HG03469 (cell line): Measurements from ENCODE around the gene SPINK5.

Experiments used
- ATAC-seq: cut with Tn5 transposase; IDR thresholded peaks from one replicate; pipeline ENCODE4 v1.9.1; 2021; ENCODE audit warnings: mild to moderate bottlenecking, moderate library complexity, moderate number of reproducible peaks; ENCODE audit not compliant: unreplicated experiment

The SPINK5 gene

DNA sequence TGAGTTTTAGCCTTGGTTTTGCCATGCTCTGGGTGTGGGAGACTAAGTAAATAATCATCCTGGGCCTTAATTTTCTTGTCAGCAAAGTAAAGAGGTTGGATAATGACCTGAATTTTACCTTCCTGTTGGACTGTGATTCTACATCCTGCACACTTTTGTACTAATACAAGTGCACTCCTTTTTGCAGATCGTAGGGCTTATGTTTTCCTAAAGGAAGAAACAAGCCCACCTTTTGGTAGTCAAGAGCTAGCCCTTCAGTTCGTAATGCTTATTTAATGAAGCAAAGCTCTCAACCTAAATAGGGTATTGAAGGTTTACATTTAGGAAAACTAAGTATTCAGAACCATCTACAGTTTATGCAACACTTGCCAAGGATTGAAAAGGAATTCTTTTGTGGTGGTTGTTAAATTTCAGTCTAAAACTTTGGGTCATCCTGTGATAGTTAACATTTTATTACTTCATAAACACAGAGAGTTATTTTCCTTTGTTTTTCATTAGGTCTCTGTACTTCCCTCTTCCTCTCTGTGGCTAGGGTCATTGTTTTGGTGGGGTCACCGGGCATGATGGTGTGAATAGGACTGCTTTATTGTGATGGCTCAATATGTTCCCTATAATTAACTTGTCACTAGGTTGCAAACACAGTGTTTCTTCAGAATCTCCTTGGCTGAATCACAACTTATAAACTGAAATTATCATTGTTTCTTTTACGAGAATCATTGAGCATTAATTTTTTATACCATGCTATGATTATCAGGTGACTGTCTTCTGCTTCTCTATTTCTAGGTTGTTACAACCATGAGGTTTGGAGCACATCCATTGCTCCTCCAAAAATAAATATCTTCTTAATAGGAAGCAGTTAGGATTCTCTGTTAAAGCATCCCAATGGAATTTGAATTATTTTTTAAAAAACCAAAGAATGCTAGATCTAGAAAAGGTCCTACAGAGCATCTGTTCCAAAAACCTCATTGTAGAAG is 28.5 kb downstream of the SPINK5 start:
- ATAC-seq = no peak

DNA sequence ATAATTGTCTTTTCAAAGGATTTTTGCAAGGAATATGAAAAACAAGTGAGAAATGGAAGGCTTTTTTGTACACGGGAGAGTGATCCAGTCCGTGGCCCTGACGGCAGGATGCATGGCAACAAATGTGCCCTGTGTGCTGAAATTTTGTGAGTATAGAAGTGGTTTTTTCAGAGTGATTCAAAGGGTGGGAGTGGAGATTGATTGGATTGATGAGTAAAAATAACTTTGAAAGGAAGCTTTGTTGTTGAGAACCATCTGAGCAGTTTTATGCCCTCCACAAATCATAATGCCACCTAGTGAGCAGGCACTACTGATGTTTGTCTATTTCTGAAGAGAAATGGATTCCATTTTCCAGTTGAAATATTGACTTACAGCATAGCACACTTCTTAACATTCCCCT is 30.6 kb downstream of the SPINK5 start:
- ATAC-seq = no peak

DNA sequence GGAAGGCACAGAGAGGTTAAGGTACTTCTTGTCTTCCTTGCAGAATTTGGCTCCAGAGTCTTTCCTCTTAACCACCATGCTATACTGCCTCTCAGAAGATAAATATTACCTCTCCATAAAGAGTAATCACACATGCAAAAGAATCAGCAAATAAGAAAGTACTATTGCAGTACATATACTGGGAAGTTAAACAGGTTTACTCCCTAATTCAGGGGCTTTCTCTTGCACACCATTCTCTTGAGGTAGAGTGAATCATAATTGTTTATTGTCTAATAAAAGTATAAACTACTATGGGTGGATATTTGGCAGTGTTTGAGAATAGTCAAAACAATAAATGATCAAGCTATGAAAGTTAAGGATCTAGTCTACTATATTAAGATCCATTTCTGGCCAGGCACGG is 40.4 kb downstream of the SPINK5 start:
- no peak for ATAC-seq

DNA sequence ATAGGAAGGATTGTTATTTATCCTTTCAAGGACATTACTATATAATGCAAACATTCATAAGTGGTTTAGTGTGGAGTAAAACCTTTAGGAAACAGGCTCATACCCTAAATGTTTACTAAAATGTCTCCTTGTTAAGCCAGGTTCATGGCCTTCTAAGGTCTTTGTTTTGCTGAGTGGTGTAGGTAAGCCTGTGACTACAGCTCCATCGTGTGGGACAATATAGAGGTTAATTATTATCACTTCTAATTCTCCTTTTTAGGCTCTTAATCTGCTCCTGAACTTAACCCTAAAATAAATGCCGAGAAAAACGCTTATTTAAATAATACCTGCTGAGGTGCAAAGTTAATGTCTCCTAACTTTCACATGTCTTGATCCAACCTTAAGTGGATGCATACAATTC is 43.8 kb downstream of the SPINK5 start:
- no peak for ATAC-seq

DNA sequence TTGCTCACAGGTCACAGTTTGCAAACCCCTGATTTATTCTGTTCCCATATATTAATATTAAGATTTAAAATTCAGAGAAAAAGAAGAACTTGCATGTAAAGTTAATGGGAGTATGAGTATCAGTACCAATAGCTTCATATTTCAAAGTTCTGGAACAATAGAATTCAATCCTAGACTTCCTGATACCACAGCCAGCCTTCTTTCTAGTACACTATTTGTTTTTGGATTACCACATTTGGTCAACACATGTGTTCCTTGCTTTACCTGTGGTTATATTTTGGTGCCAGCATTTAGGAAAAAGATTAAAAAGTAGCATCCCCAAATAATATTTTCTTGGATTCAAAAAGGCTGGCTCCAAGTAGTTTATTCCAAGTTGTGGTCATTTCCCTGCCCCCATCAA is 49.5 kb downstream of the SPINK5 start:
- no peak for ATAC-seq

DNA sequence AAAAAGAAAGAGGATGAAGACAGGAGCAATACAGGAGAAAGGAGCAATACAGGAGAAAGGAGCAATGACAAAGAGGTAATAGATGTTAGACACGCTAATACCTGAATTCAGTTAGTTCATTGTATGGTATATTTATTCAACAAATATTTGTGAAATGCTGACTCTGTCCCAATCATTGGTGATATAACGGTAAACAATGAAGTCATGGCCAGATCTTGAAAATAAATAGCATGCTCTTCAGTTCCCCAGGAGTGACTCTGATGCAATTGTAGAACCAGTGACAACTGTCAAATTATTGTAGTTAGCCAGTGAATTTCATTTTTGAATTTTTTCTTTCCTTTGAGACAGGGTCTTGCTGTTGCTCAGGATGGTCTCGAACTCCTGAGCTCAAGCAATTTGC is 56.5 kb downstream of the SPINK5 start:
- ATAC-seq = no peak

DNA sequence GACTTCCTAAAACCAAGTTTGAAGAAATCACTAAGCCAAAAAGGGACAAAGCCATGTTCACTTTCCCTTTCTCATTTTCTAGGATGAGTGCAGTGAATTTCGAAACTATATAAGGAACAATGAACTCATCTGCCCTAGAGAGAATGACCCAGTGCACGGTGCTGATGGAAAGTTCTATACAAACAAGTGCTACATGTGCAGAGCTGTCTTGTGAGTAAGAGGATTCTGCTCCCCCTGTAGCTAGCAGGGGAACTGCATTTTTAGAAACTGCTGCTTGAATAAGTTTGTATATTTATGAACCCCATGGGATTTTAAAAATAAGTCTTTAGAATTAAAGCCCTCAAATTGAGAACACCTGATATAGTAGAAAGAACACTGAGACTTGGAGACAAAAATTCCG is 61.9 kb downstream of the SPINK5 start:
- ATAC-seq = no peak

DNA sequence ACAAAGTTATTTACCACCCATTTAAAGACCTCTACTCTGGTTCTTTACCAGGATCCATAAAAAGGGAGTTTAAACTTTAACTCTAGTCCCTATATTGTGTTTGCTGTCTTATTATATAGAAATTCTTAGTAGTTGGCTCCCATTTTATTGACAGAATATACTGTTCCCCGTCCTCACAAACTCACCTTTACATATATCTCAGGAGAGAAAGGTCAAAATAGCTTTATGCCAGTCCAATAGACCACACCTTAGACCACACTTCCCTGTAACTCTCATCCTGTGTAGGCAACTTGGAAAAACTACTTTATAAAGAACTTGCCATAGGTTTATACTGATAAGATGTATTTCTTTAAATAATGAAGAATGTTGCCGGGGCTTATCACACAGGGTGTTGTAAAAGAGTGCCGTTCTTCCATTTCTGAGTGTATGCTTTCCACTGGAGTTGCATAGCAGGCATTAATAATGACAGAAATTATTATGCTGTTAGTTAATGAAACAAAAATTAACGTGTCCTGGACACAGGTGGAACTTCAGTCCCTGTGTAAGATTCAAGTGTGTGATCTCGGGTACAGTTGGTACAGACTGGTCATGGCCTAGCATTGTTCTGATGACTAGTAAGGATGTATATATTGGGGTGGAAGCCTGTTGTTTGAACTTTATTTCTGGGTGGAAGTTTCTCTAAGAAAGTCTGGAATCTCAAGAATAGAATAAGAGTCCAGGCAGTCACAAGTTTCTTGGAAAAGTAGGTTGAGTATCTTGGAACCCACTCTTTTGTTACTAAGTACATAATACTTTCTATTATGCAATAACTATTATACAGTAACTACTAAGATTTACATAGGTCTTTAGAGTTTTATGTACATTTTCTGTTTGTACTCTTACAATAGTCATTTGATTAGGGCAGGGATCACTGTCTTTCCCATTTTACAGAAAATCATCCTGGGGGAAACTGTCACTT is 71.6 kb downstream of the SPINK5 start:
- no peak for ATAC-seq

DNA sequence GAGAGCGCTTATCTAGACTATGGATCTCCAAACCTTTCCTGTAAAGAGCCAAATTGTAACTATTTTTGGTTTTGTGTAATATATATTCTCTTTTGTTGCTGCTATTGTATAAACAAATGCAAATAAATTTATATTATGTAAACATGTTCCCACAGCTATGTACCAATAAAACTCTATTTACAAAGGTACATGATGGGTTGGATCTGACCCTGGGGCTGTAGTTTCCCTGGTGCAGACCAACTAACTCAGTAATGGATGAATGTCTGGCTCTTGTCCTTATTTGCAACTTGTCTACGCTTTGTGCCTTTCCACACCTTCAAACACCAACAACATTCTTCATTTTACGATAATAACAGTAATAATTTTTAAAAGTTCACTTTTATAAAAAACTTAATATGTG is 77.1 kb downstream of the SPINK5 start:
- no peak for ATAC-seq

DNA sequence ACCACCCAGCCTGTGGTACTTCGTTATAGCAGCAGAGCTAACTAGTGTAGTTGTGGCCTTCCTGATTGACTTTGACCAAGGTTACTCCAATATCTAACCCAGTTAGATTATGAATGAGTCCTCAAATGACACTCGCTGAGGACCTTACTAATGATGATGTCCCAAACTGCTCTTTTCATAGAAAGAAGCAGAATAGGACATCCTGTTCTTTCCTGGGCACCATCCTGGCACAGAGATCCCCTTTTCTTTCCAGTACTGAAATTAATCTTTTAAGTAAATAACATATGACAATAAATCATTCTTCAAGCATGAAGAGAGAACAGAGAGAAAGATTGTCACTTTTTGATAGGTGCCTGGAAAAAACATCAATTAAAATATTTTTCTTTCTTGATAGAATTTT is 77.9 kb downstream of the SPINK5 start:
- no peak for ATAC-seq

DNA sequence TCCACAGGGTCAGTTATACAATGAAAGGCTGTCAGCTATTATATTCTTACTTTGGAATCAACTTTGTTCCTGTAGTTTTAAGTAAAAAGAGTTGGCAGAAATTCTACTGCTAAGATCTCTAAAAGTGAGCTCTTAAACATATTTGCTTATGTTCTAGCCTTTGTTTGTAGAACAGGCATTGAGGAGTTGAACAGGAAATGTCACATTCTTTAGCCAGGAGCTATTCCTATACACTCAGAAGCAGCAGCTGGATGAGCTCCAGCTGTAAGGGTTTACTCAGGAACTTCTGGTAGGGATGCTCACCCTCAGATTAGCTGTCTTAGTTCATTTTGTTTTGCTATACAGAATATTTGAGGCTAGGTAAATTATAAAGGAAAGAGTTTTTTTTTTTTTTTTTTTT is 82.1 kb downstream of the SPINK5 start:
- no peak for ATAC-seq

DNA sequence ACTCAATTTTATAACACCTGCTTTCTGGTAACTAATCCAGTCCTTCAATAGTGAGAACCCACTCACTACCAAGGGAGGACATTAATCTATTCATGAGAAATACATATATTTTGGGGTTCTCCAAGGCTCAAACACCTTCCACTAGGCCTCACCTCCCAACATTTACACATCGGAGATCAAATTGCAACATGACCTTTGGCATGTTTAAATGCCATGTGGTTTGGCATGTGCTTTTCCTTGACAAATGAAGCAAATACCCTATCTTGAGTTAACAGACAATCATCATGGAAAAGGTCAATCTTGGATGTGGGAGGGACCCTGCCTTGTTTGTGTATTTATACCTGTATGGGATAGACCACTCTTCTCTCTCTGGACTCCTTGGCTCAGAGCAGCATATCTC is 82.7 kb downstream of the SPINK5 start:
- no peak for ATAC-seq

DNA sequence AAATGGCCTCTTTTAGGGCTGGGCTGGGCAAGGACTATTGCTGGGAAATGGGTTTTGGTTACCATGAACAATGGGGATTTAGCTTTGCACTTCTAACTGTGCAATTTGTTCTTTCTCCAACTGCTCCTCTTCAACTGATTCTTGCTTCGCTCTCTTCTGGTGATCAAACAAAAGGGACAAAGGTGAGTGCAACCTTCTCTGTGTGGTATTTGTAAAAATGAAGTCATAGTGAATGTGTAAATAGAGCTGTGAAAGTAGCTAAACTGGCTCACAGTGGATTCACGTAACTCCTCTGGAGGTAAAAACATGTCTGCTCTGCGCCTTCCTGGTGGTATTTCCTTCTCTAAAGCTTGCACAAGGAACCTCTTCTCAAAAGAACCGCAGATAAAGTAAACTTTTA is 83.6 kb downstream of the SPINK5 start:
- ATAC-seq = no peak

DNA sequence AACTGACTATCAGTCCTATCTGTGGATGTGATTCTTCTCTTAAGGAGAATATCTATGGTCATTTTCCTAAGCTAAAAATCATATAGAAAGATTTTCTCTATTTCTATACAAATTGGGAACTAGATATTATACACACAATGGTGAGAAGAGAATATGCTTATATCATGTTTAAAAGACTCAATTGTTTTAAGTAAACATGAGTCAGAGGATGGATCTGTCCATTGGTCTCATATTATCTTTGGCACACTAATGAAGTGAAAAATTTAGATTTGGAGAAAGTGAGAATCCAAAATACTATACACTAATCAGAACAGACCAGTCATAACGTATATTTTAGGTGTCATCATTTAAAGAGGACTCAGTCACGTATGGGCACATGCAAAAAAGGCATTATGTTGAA is 88.1 kb downstream of the SPINK5 start:
- ATAC-seq = no peak

DNA sequence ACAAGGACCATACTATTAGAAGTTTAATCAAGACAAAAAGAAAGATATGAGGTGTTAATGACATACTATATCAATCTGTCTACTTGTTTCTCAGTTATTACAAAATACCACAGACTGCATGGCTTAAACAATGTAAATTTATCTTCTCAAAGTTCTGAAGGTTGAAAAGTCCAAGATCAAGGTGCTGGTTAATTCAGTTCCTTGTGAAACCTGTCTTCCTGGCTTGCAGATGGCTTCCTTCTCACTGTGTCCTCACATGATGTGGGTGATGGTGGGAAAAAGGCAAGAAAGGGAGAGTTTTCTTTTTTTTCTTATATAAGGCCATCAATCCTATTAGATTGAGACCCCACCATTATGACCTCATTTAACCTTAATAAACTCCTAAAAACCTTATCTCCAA is 89.0 kb downstream of the SPINK5 start:
- ATAC-seq = no peak

DNA sequence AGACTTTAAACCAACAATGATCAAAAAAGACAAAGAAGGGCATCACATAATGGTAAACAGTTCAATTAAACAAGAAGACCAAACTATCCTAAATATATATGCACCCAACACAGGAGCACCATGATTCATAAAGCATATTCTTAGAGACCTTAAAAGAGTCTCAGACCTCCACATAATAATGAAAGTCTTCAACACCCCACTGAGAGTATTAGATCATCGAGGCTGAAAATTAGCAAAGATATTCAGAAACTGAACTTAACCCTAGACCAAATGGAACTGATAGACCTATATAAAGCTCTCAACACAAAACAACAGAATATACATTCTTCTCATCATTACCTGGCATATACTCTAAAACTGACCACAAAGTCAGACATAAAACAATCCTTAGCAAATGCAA is 92.8 kb downstream of the SPINK5 start:
- ATAC-seq = no peak

DNA sequence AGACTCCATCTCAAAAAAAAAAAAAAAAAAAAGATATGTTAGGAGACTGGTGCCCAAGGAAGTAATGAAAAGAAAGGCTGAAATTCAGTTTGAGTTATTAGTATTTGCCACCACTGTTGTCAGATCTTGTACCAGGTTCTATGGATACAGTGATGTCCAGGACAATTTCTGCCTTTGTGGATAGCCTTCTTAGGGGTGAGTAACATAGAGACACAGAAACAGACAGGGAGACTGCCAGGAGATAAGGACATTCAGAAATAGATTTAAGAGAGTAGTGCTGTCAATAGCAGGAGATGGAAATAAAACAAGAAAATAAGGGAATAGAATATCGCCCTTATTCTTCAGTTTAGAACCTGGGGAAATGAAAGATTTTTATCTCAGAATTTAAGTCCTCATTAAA is 98.3 kb downstream of the SPINK5 start:
- ATAC-seq = no peak

DNA sequence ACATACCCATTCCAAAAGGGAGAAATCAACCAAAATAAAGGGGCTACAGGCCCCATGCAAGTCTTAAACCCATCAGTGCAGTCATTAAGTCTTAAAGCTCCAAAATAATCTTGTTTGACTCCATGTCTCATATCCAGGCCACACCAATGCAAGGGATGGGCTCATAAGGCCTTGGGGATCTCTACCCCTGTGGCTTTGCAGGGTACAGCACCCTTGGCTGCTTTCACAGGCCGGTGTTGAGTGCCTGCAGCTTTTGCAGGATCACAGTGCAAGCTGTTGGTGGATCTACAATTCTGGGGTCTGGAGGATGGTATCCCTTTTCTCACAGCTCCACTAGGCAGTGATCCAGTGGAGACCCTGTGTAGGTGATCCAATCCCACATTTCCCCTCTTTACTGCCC is 99.6 kb downstream of the SPINK5 start:
- ATAC-seq = no peak

DNA sequence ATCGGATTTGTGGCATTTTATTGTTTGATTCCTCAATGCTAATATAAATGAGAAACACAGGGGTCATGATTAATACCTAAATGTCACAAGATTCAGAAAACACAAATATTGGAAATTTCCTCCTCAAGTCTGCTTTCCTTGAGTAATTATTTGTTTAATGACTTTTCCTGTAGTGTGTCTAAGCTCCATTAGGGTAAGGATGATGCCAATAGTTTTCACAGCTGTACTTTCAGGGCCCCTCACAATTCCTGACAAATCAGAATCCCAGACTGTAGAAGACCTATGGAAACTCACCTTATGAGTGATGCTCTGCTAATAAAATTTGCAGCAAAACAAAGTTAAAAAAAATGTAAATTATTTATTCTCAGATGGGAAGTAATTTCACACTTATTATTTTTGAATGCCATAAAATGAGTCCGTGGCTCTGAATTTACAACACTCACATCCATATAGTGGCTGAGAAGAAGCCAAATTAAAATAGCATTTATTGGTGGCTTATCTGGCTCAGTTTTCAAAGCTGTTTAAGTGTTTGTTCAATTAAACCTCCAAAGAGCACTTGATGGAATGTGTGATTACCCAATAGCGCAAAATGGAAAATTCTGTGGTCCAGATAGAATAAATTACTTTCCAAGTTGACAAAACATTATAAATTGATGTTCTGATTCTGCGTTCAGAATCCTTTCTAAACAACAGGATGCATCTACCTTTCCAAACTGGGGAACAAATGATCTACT is 102.9 kb downstream of the SPINK5 start:
- ATAC-seq = no peak

DNA sequence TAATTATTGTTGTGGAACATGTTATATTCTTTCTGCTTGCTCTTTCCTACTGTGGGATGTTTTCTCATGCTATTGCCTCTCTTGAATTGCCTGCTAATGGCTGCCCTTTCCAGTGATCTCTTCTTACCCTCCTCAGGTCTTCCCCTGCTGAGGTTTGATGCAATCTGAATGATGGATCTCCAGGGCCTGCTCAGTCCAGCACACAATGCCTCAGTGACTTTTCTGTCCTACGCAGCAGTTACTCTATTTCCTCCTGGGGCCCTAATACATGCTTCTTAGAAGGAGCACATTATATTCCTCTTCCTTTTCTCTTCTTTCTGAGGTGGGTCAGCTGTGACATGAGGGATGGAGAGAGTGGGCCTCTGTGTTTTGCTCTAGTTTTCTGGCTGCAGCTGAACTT is 104.5 kb downstream of the SPINK5 start, which contains the start of gene SPINK14:
Gene SPINK14 (plus strand): TSS at position 301 of the 400 bp plus-strand sequence. CDS start 1,187 bp downstream, outside the sequence.
- no peak for ATAC-seq

DNA sequence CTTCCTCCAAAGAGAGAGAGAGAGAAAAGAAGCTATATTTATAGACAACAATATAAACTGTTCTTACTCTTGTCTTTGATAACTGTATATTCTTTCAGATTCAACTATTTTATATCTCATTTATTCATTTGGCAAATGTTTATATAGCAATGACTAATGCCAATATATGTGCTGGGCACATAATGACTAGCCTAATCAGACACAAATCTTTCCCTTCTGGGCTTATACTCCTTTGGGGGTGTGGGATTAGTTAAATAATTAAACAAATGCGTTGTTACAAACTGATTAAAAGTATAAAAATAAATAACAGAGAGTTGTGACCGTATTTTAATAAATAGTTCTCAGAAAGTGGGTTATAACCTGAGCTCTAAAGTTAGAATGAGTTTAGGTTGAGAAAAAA is 108.6 kb downstream of the SPINK5 start:
- no peak for ATAC-seq
